Ammon's horn (tissue), 1 donor: ENCODE measurements around the gene SLC9A6.
"Not testable (repeated sequence)": the region's sequence is repeated elsewhere in the genome, so short reads cannot be mapped to it uniquely, and the experiment has no call there.

ENCODE experiments used
- DNase-seq: peaks from one replicate; pipeline ENCODE4 v3.0.0-alpha.2; 2016; ENCODE audit warnings: low spot score

The SLC9A6 gene

GRCh38 chrX:136030303-136031191 is 45.3 kb downstream of the SLC9A6 start:
- DNase-seq = peak; percentile 5

- no peak for DNase-seq
These were observed 46.4 kb downstream of the SLC9A6 start for GRCh38 chrX:136031626-136032025.

- no peak for DNase-seq
These were observed 47.1 kb downstream of the SLC9A6 start for GRCh38 chrX:136032370-136032769.

- no peak for DNase-seq
These were observed 49.4 kb downstream of the SLC9A6 start for GRCh38 chrX:136034668-136035067.

GRCh38 chrX:136035663-136036062 is 50.4 kb downstream of the SLC9A6 start:
- DNase-seq = no peak

GRCh38 chrX:136039485-136039884 is 54.2 kb downstream of the SLC9A6 start:
- DNase-seq = no peak

GRCh38 chrX:136039968-136040367 is 54.7 kb downstream of the SLC9A6 start:
- DNase-seq = no peak

- no peak for DNase-seq
These were observed 56.1 kb downstream of the SLC9A6 start for GRCh38 chrX:136041254-136041812.

- no peak for DNase-seq
These were observed 59.8 kb downstream of the SLC9A6 start for GRCh38 chrX:136045008-136045407.

GRCh38 chrX:136046295-136047015 is 61.2 kb downstream of the SLC9A6 start:
- DNase-seq = no peak

- DNase-seq = no peak
These were observed 61.9 kb downstream of the SLC9A6 start for GRCh38 chrX:136047016-136047642.

GRCh38 chrX:136047969-136048368 is 62.7 kb downstream of the SLC9A6 start:
- no peak for DNase-seq

- DNase-seq = no peak
These were observed 63.2 kb downstream of the SLC9A6 start for GRCh38 chrX:136048446-136048845.

GRCh38 chrX:136049608-136050007 is 64.4 kb downstream of the SLC9A6 start:
- no peak for DNase-seq

- not testable (repeated sequence) for DNase-seq
These were observed 65.6 kb downstream of the SLC9A6 start for GRCh38 chrX:136050875-136051274.

GRCh38 chrX:136051611-136052010 is 66.4 kb downstream of the SLC9A6 start:
- DNase-seq = no peak

GRCh38 chrX:136055651-136056221 is 70.5 kb downstream of the SLC9A6 start:
- no peak for DNase-seq

- no peak for DNase-seq
These were observed 72.3 kb downstream of the SLC9A6 start for GRCh38 chrX:136057567-136057966.

GRCh38 chrX:136059350-136059749 is 74.1 kb downstream of the SLC9A6 start:
- no peak for DNase-seq

- no peak for DNase-seq
These were observed 76.1 kb downstream of the SLC9A6 start for GRCh38 chrX:136061286-136061685.

- no peak for DNase-seq
These were observed 76.5 kb downstream of the SLC9A6 start for GRCh38 chrX:136061696-136062095.
